GM19035 (cell line): Measurements from ENCODE around the gene PDZD2.
"Not testable (repeated sequence)": the region's sequence is repeated elsewhere in the genome, so short reads cannot be mapped to it uniquely, and the experiment has no call there.

Experiments
- ATAC-seq: cut with Tn5 transposase; IDR thresholded peaks from one replicate; pipeline ENCODE4 v1.9.1; 2021; ENCODE audit not compliant: unreplicated experiment

The PDZD2 gene

DNA sequence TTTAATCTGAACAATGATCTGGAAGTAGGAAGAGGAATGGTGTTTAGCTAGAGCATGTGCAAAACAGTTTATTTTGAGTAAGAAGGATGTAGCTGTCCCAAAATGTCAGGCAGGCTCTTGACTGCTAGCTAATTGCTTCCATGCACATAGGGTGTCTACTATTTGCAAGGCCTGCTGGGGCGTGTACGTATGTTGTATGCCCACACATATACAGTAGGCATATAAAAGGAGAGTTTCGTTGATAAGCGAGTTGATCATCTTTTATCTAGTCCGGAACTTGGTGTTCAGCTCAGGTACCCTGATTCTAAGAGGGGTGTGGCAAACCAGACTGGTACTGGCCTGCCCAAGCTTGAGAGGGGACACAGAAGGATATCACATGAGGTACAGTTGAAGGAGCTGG lies 358.0 kb downstream of the PDZD2 start:
- ATAC-seq, result no peak

DNA sequence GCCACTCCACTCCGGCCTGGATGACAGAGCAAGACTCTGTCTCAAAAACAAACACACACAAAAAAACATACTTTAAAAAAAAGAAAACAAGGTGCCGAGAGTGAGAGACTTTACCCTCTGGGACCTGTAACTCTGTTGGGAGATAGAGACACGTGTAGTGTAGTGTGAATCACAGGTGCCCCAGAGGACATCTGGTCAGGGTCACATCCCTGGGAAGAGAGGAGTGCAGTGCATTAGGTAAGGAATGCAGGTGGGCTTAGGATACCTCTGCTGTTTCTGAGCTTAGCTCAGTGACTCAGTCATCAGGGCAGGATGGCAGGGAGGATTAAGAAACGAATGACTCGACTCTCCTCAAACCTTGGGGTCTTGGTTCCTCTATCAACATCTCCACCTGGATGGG lies 360.5 kb downstream of the PDZD2 start:
- ATAC-seq, result no peak

DNA sequence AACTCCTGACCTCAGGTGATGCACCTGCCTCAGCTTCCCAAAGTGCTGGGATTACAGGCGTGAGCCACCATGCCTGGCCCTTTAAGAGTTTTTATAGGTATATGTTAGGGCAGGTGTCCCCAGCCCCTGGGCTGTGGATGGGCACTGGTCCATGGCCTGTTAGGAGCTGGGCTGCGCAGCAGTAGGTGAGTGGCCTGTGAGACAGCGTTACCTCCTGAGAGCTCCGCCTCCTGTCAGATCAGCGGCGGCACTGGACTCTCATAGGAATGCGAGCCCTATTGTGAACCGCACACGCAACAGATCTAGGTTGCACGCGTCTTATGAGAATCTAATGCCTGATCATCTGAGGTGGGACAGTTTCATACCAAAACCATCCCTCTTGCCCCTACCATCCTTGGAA lies 361.8 kb downstream of the PDZD2 start:
- no peak for ATAC-seq

- ATAC-seq, result no peak
These were observed 362.4 kb downstream of the PDZD2 start for GRCh38 chr5:32001284-32001683.

DNA sequence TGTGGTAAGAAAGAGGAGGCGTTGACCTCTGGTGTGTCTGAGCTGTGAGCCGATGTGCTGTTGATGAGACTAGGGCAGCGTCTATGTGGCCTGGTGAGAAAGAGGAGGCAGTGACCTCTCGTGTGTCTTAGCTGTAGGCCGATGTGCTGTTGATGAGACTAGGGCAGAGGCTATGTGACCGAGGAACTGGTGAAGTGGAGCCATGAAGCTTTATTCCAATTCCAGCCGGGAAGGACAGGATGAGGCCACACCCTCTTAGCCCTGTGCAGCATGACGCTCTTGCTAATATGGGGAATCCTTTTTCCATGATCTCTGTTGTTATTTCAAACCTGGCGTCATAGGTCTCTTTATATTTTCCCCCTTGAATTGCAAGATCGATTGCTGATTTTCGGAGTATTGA lies 362.8 kb downstream of the PDZD2 start:
- ATAC-seq, result no peak

DNA sequence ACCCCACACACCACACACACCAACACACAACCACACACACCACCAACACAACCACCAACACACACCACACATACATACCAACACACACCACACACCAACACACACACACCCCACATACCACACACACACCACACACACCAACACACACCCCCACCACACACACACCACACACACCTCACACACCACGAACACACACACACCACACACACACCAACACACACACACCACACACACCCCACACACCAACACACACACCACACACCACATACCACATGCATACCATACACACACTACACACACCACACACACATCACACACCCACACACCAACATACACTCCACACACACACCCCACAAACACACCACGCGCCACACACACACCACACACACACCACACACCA lies 363.8 kb downstream of the PDZD2 start:
- ATAC-seq, result no peak

- no peak for ATAC-seq
These were observed 365.1 kb downstream of the PDZD2 start for GRCh38 chr5:32003981-32004380.

DNA sequence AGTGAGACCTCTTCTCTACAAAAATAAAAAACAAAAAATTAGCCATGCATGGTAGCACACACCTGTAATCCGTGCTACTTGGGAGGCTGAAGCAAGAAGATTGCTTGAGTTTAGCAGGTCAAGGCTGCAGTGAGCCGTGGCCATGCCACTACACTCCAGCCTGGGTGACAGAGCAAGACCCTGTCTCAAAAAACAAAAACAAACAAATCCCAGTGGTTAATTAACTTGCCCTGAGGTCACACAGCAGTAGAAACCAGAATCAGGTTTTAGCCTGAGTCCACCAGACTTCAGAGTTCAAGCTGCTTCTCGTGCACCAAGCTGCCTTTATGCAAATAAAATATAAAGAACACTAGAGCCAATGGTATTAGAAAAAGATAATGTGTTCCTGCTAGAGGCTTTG lies 365.5 kb downstream of the PDZD2 start:
- peak; percentile 60 for ATAC-seq

- no peak for ATAC-seq
These were observed 369.8 kb downstream of the PDZD2 start for GRCh38 chr5:32008746-32009145.

GRCh38 chr5:32013658-32014057 lies 374.7 kb downstream of the PDZD2 start:
- no peak for ATAC-seq

DNA sequence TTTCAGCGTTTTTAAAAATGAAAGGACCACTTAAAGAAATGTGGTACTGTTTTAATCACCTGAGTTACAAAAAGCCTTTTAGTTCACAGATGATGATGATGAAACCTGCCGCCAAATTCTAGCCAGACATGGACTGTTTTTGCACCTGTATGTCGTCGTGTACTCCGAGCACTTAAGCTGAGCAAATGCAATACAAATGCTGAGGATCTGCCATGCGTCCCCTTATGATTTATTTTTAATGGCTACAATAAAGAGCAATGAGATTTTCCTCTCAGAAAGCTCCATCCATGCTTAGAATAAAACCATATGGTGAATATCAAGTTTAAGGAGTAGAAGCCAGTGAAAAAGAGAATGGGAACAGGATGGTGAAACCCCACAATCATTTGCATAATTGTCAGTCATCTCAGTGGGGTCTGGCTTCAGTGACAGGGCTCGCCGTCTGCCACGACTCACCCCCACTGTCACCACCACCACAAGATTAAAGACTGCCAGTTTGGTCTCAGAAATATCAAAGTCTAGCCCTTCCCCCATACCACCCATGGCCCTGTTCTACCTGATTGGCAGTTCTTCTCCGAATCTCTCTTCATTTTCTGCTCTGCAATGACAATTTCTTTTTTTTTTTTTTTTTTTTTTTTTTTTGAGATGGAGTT lies 375.3 kb downstream of the PDZD2 start:
- ATAC-seq, result no peak

DNA sequence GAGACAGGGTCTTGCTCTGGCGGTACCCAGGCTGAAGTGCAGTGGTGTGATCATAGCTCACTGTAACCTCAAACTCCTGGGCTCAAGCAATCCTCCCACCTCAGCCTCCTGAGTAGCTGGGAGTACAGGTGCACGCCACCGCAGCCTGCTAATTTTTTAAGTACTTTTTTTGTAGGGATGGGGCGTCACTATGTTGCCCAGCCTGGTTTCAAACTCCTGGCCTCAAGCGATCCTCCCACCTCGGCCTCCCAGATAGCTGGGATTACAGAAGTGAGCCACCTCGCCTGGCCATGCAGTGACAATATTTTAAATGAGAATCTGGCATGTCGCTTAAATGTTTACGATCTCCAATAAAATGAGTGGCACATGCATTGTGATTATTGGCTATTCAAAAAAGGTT lies 376.3 kb downstream of the PDZD2 start:
- not testable (repeated sequence) for ATAC-seq

DNA sequence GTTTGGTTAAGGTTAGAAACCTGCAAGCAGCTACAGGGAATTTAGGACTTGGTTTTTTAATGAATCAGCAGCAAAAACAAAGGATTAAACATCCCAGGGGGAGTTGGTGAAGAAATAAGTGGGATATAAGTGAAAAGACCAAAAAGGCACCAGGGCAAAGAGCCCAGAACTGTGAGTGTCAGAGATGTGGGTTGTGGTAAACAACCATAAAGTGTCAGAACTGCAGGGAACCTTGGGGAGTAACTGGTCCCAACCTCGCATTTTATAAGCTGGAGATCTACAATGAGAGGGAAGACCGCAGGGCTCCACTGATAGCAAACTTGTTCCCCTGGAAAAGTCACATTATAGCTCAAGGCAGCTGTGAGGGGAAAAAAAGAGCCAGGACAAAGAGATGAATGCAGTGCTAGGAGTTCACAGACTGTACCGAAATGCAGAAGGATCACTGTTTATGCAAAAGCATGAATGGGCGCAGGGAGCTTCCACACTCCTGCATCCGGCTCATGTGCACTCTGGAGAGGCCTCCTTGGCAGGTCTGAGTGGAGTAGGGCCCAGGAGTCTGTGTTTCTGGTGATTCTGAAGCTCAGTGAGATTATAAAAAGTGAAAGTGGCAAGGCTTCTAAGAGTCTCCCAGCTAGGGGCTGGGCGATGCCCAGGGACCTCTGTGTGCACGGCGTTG lies 378.9 kb downstream of the PDZD2 start:
- no peak for ATAC-seq

GRCh38 chr5:32018476-32019436 lies 379.8 kb downstream of the PDZD2 start:
- no peak for ATAC-seq

DNA sequence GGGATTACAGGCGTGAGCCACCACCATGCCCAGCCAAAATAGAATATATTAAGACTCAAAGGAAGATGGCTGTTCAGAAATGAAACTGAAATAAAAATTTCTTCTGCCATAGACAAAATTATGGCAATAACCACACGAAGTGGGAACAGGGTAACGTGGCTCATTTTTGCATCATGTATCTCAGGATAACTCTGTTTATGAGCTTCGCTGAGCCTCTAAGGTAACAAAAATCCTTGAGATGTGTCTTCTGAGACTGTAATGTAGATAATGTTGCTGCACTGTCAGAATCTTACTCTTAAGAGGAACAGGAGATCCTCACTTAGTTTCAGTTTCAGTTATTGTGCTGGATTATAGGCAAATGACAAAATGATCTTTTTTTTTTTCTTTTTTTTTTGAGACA lies 381.3 kb downstream of the PDZD2 start:
- ATAC-seq, result peak; percentile 81

- no peak for ATAC-seq
These were observed 382.0 kb downstream of the PDZD2 start for GRCh38 chr5:32020946-32021345.

GRCh38 chr5:32021771-32022170 lies 382.8 kb downstream of the PDZD2 start:
- no peak for ATAC-seq

GRCh38 chr5:32022638-32023037 lies 383.7 kb downstream of the PDZD2 start:
- ATAC-seq, result no peak

DNA sequence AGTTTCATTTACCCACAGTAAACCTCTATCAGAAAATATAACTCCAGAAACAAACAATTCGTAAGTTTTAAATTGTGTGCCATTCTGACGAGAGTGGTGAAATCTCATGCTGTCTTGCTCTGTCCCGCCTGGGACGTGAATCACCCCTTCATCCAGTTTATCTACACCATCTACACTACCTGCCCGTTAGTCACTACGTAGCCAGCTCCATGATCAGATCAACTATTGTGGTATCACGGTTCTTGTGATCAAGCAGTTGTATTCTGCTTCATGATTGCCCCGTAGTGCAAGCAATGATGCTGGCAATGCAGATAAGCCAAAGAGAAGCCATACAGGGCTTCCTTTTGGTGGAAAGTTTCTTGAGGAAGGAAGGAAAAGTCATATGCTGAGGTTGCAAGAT lies 384.9 kb downstream of the PDZD2 start:
- no peak for ATAC-seq

- no peak for ATAC-seq
These were observed 385.8 kb downstream of the PDZD2 start for GRCh38 chr5:32024751-32025150.

DNA sequence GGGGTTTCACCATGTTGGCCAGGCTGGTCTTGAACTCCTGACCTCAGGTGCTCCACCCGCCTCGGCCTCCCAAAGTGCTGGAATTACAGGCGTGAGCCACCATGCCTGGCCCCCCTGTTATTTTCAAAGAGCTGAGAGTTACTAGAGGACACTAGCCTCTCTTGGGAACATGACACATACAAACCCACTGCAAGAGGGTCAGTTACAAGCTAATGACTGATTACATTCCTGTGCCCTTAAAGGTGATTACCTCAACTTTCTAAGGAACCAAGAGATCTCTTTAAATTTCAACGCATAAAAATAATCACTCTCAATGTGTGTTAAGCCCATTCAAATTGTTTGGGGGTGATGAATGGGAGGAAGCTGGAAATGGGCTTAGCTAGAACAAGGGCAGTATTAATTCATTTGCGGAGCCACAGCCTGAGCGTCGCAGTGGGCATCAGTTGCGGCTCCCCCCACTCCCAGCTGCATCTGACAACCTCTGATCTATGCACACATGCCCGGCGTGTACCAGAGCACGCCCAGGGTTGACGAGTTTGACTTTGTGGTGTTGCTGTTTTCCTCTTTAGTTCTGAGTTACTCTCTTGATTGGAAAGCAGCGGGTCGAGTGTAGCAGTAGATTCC lies 388.3 kb downstream of the PDZD2 start:
- no peak for ATAC-seq
